ELR (cell line): ENCODE data around the gene FHOD3.

Experiments used
- DNase-seq: peaks from one replicate; pipeline ENCODE4 v3.0.0-alpha.2; 2015; ENCODE audit warnings: low read depth

Gene FHOD3

DNA sequence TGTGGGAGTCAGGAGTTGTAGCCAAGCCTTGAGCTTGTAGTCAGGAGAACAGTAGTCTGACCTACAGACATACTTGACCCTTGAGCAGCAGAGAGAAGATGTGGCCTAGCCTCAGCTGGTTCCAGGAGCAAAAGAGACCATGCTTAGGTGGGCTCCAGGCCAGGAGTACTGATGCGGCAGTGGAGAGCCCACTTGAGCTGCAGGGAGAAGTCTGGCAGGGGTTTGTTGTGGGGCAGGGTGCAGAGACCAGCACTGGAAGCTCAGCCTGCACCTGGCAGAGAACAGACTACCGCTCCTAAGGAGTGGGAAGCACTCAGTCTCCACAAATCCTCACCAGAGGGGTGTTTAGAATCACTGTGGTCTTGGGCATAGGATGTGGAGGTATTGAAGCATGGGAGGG, 333.4 kb downstream of the FHOD3 start:
- no peak for DNase-seq

DNA sequence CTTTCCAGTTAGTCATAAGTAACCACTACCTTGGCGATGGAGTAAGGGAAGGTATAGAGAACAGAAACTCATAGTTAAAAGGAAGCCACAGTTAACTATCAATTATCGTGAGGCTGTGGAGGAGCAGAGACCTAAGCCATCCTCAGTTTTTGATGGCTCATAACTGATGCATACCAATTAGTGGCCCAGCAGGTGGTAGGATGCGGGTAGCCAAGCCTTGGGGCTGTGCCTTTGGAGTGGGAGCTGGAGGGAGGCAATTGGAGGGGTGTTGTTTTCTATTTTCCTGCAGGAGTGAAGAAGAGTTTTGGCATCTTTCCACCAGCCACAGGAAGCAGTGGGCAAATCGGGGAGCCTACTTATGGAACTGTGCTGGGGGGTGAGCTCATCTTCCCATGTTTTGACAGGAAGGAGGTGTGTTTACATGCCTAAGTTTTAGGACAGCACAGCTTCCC, 336.5 kb downstream of the FHOD3 start:
- peak; percentile 20 for DNase-seq

DNA sequence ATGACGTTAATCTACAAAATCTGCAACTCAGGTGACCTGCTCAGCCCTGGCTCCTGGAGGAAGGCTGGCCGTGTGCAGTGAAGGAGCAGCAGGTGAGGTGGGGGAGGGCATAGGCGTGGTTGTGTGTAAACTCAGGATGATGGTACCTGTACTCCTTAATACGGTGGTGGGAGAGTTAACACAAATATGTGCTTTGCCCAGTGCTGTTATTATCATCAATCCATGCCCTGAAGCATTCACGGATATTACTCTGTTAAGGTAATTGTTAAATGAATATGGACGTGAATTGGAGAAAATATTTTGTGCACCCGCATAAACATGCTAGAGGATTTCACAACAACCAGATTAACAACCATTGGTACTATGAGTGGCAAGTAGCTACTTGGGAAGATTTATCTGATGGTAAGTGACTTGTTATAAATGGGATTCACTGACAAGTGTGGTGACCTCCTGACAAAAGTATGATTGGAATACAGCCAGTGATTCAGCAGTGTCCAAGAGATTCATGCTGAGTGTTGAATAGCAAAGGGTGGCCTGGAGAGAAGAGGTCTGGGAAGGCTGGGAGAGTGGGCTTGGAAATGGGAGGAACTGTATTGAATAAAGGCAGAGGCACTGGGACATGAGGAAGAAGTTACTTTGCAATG, 337.2 kb downstream of the FHOD3 start:
- DNase-seq, result peak; percentile 26

DNA sequence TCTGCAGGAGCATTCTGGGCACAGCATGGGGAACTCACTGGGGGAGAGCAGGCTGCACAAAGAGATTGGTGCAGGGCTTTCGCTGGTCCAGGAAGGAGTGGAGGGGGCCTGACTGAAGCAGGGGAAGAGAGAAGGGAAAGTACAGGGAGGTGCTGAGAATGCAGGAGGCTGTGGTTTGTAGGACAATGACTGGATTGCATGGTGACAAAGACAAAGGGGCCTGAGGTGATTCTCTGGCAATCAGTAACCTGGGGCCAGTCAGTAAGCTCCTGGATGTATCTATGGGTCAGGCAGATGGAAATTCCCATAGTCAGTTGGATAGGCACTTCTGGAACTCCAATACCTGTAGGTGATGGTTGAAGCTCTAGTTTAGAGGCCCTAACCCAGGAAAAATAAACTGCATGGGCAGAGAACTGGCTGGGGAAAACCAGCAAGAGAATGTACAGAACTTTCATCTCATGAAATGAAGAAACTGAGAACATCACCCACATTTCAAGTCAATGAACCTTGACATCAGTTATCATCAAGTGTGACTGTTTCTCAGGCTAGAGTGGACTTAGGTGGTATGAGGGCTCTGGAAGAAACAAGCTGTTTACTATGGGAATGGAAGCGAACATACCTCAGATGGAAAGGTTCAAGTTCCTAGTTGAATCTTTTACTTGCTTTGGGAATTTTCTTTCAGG, 338.0 kb downstream of the FHOD3 start:
- no peak for DNase-seq

DNA sequence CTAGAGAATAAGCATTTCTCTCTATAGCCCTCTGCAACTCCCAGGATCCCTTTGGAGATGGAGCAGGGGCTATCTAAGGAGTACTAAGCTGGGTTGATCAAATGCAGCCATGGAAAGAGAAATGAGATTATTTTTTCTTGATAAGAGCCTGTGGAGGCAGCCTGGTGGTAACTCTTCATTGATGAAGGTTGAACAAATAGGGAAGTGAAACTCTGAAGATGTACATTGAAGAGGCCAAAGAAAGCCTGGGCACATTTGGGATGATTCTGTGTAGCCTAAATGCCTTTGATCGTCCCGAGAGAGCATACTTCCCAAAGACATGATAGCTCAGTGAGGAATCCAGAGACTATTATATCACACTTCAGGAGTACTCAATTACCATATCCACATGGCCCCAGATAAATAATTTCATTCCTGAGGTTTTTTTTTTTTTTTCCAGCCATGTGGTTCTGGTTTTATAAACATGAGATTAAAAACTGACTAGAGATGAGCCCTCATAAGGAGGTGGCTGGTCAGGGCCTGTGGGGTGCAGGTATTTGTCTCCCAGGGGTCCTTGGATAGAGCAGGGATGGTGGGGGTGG, 338.8 kb downstream of the FHOD3 start:
- DNase-seq, result no peak

DNA sequence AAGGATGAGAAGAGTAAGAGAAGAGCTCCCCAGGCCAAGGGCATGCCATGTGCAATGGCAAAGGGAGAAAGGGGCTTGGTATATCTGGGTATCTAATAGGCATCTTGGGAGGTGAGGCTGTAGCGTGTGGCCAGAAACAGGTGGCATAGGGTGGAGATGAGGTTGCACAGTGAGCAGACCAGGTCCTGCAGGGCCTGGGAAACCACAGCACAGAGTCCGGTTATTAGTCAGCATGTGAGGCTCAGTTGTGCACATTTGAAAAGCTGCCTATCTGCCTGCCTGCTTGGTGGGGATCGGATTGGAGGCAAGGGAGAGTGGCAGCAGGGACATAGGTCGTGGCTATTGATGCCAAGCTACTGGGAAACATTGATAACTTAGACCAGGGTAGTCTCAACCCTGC, 340.7 kb downstream of the FHOD3 start:
- no peak for DNase-seq

DNA sequence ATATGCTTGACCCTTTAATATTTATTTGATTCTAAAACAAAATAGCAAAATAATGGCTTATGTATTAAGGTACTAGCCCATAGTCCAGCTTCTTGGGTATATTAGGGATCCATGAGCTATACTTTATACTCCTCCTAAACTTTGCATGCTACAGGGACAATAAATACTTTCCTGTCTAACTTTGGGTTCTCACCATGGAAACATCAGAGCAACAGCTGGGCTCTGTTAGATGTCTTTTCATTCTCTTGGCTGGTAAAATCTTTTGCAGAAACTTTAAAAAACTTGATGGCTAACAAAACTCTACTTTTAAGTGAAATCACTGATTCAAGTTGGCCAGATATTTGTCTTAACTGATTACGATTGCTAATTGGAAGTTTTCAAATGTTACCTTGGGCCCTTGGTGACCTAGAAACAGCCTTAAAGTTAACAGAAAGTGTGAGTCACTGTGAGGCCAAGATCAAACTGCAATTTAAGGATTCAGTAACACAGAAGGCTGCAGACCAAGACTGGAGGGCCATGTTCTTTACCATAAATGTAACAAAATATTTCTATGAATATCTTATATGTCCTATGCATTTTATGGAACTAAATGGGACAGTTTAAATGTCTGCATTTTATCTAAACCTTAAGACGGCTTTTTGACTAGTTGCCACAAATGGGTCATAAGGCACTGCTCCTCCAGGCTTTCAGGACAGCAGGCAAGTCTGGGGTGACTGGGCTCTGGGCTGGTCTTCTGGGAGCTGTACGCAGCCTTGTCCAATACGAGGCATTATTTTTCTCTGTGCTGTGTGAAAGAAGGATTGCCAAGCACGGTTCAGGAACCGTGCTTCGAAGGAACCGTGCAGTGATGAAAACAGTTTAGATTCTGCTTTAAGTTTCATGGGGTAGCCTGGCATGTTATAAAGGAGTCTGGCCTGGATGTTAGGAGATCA, 342.8 kb downstream of the FHOD3 start:
- DNase-seq, result no peak

DNA sequence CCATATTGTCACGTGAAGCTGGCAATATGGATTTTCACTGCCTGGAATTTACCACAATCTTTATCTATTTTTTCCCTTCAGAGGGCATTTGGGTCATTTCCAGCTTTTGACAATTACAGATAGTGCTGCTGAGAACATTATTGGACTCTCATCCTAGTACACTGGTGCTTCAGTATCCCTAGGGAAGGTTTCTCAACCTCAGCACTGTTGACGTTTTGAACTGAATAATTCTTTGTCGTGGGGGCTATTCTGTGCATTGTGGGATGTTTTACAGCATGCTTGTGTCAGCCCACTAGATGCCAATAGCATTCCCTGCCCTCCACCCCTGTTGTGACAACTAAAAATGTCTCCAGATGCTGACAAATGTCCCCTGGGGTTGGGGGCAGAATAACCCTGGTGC, 345.5 kb downstream of the FHOD3 start:
- no peak for DNase-seq

DNA sequence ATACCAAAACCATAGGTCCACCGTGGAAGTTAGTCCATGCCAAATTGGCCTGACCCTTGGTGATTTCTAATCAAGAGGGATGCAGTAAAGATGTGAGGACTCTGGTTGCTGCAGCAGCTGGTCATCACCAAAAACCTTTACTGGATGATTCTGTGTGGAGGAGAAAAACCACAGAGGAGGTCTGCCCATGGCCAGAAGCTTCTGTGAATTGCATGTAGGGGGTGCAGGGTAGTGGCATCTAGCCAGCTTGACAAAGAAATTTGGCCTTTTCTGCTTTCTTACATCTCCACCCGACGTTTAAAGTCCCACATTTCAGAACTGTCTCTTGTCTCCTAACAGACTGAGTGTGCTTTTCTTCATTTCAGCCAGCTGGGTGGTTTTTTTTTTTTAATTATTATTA, 351.3 kb downstream of the FHOD3 start:
- no peak for DNase-seq

DNA sequence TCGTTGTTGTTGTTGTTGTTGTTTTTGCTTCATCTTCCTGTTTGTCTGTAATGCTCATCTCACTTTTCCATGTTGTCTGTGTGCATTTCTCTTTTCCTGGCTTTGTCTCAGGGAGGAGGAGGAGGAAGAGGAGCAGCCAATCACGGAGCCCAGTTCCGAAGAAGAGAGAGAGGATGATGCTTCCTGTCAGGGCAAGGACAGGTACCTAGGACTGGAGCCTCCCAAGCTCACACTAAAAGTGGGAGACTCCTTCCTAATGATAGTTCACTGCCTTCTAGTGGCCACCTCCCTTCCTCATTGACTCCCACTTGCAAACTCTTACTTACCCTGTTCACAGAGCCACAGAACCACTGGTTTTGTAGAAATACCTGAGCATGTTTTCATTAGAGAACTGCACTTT, 351.7 kb downstream of the FHOD3 start:
- DNase-seq, result no peak

DNA sequence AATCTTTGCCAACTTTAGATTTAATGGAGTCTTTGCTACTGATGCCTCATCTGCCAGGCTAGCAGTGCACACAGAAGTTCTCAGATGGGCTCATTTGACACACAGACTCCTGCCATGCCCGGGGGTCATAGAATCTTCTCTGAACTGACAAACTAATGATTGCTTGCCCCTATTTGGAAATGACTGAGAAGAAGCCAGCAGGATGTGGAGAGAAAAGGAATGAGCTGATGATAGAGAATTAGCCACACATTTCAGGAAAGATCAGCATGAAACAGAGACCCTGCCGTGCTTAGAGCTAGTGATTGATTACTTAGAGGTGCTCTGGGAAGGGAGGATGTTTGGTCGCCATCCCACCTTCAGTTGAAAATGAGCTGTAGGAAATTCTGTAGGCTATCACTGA, 352.8 kb downstream of the FHOD3 start:
- no peak for DNase-seq

DNA sequence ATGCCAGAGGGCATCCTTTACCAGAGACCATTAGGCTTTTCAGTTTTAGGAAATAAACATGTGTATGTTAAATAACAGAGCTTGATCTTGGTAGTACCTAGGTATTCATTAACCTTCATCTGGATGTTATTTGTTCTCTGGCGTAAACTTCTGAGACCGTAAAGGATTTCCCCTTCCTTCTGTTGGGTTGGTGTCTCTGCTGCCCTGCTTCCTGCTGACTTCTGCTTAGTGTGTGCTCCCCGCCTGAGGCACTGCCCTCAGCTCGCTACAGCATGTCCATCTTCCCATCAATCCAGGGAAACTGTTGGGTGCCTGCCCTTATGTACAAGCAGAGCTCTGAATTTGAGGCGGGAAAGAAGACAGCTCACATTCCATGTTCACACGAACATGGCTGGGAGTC, 353.4 kb downstream of the FHOD3 start:
- DNase-seq, result no peak

DNA sequence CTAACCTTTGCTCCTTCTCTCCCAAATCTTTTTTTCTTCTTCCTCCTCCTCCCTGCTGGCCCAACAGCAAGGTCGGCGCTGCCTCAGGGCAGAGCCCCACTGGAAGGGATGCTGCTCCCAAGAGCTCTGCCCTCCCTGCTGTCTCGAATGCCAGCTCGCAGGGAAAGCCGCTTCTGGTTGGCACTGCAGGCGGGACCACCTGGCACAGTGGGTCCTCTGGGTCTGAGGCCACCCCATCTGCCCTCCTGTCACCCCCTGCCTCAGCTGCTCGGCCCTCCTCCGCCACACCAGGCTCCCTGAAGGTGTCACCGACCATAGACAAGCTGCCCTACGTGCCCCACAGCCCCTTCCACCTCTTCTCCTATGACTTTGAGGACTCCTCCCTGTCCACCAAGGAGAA, 355.0 kb downstream of the FHOD3 start:
- no peak for DNase-seq

DNA sequence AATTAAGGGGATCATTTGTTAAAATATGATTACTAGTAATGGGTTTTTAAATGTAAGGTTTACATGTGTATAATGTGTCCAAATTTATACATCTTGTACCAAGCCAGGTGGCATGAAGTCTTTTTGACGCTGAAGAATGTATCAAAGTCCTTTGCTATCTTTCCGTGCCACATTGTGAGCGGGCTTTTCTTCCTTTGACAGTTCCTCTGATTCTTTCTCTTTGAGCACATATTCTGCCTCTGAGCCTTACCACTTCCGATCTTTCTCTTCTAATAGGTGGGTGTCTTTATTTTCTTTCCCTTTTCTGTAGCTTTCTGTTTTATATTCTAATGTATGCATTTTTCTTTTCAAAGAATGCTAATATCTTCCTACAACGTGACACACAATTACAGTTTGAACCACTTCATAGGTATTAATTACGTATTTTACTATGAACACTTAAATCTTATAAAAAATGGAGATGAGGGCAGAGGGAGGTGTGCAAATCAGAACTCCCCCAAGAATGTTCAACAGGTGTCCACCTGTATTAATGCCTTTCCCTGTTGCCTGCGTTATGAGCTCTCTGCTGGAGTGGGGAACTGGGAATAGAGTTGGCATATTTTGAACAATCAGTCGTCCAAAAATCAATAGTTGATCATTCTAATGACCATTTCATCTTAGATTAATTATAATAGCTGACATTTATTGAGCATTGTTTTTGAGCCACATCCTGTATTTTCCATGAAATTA, 355.8 kb downstream of the FHOD3 start:
- no peak for DNase-seq

DNA sequence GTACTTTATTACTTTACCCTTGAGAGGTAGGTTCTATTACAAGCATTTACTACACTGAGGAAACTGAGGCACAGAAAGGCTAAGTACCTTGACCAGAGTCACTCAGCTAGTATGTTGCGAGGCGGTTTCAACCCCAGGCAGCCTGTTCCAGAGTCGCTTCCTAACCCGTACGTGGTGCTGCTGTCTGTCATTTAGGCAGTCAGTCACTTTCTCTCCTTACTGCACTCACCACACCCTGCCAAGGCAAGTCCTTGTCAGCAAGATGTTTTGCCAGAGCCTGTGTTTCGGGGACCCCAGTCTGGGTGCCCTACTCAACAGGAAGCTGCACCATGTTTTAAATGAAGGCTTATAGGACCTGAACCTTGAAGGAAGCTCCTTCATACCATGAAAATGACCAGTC, 356.4 kb downstream of the FHOD3 start:
- DNase-seq, result no peak

DNA sequence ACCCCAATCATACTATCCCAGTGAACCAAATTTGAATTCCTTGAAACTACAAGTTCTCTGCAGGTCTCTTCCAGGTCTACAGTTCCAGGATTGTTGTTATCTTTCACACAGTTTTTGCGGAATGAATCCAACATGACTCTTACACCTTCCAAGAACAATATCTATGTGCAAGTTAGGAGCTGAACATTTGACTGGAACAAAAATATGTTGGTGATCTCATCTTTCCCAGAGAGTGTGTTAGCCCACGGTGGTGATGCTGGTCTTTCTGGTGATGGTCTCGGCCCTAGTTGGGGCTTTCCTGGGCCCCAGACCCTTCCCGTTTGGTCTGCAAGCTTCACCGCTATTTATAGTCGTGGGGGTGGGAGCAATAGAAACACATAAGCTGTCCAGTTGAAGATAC, 357.6 kb downstream of the FHOD3 start:
- DNase-seq, result no peak

DNA sequence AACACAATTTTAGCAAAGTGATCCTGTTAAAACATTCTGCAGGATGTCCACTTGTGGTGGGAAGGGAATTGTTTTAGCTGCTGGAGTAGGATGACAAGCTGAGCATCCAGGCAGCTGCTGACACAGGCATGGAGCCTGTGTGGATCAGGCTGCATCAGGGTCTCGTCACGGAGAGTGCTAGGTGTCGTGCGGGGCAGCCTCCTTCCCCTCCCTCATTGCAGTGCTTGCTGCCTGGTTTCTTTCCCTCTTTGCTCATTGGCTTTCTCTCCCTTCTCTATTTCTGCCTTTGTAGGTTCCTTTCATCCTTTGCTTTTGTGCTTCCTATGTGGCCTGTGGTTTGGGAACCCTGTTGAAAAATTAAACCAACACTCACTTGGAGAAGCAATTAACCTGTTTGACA, 358.4 kb downstream of the FHOD3 start:
- no peak for DNase-seq

DNA sequence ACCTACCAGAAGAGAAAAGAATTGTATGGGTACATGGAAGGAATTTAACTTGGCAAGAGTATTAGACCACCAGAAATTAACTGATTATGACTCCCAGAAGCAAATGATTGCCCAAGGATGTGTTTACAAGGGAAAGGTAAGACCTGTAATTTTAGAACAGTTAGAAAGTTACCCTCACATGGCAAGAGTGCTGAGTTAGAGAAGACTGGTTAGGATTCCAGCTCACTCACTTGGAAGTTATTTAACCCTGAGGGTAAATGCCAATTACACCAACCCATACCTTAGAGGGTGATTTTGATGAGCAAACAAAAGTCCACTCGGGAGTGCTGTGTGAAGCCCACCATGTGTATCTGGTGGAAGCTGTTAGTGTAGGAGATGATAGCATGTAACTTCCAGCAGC, 361.1 kb downstream of the FHOD3 start:
- peak; percentile 30 for DNase-seq

DNA sequence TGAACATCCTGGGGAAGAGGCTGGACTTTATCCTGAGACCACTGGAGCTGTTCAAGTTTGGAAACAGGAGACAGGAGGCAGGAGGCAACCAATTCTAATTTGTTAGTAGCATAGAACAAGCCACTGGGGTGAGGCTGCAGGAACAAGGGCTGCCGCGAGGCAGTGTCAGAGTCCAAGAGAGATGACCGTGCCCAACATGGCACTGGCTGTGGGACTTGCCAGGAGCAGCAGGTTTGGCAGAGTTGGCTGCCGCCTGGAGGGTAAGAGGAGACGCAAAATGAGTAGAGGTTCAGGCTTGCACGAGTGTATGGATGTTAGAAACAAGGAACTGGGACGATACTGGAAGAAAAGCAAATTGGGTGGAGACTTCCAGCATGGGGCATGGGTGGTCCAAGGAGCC, 362.8 kb downstream of the FHOD3 start:
- no peak for DNase-seq

DNA sequence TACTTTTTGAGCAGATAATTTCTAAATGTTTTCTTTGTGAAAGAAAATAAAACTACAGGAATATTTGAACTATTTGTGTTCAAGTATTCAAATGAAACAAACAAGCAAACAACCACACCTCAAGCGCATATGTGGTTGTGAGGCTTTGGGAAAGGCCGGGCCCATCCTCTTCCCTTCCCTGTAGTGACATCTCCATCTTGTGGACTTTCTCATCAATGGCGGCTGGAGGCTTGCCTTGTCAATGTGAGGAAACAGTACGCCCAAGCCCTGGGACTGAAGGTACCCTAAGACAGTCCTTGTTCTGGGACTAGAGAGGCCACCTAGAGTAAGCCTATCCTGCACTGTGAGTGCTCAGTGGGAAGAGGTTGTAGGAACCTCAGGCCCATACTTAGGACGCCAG, 364.5 kb downstream of the FHOD3 start:
- peak; percentile 30 for DNase-seq

DNA sequence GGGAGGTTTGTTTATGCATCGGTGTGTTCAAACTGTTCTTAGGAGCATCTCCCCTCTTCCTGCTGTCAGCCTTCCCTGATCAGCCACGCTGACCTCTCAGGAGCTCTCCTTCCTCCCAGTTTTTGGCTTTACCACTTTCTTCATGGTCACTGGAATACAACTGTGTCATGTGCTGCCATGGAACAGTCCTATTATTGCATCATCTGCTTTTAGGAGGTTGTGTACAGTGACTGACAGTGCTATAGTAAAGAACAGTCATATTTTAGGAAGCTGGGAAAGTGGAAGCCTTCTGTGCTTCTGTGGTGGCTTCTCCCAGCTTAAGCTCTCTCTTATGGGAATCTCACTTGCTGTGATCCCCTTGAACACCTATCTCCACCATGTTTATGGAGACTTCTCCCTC, 365.8 kb downstream of the FHOD3 start:
- no peak for DNase-seq

DNA sequence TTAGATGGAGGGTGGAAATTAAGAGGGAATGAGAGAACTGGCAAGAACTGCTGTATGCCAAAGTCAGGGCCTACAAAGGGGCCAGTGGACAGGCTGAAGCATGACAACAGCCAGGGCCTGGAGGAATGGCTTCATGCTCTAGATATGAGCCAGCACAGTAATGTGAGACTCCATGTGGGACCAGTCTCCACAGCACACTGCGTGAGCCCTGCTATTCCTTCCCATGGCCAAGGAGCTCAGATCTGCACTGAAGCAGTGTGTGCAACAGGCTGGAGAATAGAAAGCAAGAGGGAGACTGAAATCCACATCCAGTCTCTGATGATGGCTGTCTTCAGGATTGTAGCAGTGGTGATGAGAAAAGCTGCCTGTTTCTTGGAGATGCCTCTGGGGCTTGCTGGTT, 368.4 kb downstream of the FHOD3 start:
- no peak for DNase-seq
